B cell (primary cell): ENCODE measurements around the gene ADM2. TPM values are rescaled to one million over a fixed set of nuclear protein-coding genes. Genes with fewer than 3 reads are reported as not detected.

Source experiments
- ATAC-seq: fragments of 200-7000 bp; cut with Tn5 transposase; one replicate; pipeline ENCODE4 v1.10.0; 2021; ENCODE audit warnings: low read depth, mild to moderate bottlenecking, moderate number of reproducible peaks, moderate library complexity
- CTCF ChIA-PET: fragments of 350-600 bp; sonication (Branson Sonifier 250); formaldehyde crosslinking; loops from one replicate; lab custom pipeline; 2021; ENCODE audit warnings: antibody characterized with exemption, inconsistent platforms; lab: Charles Lee
- POLR2A ChIA-PET: fragments of 350-600 bp; sonication (Branson Sonifier 250); formaldehyde crosslinking; loops from one replicate; lab custom pipeline; 2021; ENCODE audit warnings: antibody characterized with exemption; lab: Charles Lee
- DNase-seq: peaks from one replicate; pipeline ENCODE4 v3.0.0; 2013
- H2AFZ ChIP-seq: 2 replicates; pipeline ENCODE4 v1.6.1; 2012; ENCODE audit warnings: mild to moderate bottlenecking, low read depth, low read length; ENCODE audit not compliant: insufficient read depth, poor library complexity, severe bottlenecking
- H3K27ac ChIP-seq, 2 donors: 1 replicate in 1 of 2; 2 replicates in 1 of 2; pipeline ENCODE4 v1.5.1; 2012 to 2013; ENCODE audit warnings: low read length in 2 of 2, mild to moderate bottlenecking in 2 of 2, moderate library complexity in 1 of 2
- H3K27me3 ChIP-seq, 4 experiments: fragments of 200-600 bp in 1 of 4; sonication (generic) in 1 of 4; replicated peaks in 1 of 4; 1 replicate in 2 of 4; 2 replicates in 2 of 4; pipeline versions ENCODE4 v1.6.1 to v1.7.0; 2013 to 2016; ENCODE audit warnings: low read length in 3 of 4, mild to moderate bottlenecking in 2 of 4, mixed read lengths in 1 of 4, moderate library complexity in 1 of 4; ENCODE audit not compliant: insufficient read depth in 4 of 4, control insufficient read depth in 3 of 4; ENCODE audit errors: control extremely low read depth in 1 of 4
- H3K36me3 ChIP-seq, 2 experiments: replicated peaks in 1 of 2; 1 replicate in 1 of 2; 2 replicates in 1 of 2; pipeline versions ENCODE4 v1.6.1 to v1.7.1; 2013; ENCODE audit warnings: low read length in 1 of 2; ENCODE audit not compliant: insufficient read depth in 2 of 2, control insufficient read depth in 1 of 2; ENCODE audit errors: control extremely low read depth in 1 of 2, extremely low read depth in 1 of 2
- H3K4me1 ChIP-seq, 2 donors: fragments of 200-600 bp in 1 of 2; sonication (generic) in 1 of 2; 1 replicate in 1 of 2; 2 replicates in 1 of 2; pipeline versions ENCODE4 v1.5.1 to v1.6.1; 2013 to 2017; ENCODE audit warnings: low read length in 2 of 2; ENCODE audit not compliant: control insufficient read depth in 2 of 2, insufficient read depth in 2 of 2
- H3K4me2 ChIP-seq: replicated peaks from 2 replicates; pipeline ENCODE3; 2012; ENCODE audit warnings: mild to moderate bottlenecking, low read depth, low read length; ENCODE audit not compliant: poor library complexity, severe bottlenecking
- H3K4me3 ChIP-seq, 5 experiments: fragments of 200-600 bp in 1 of 5; sonication (generic) in 1 of 5; 1 replicate in 3 of 5; 2 replicates in 2 of 5; pipeline versions ENCODE4 v1.5.1 to v1.7.0; 2011 to 2016; ENCODE audit warnings: low read length in 4 of 5, mild to moderate bottlenecking in 4 of 5, low read depth in 2 of 5, control low read depth in 1 of 5, moderate library complexity in 1 of 5; ENCODE audit not compliant: insufficient read depth in 1 of 5; ENCODE audit errors: control extremely low read depth in 1 of 5, extremely low read depth in 1 of 5
- H3K79me2 ChIP-seq: fragments of 200-600 bp; sonication (generic); one replicate; pipeline ENCODE4 v1.6.0; 2016; ENCODE audit warnings: low read length; ENCODE audit not compliant: control insufficient read depth, insufficient read depth
- H3K9ac ChIP-seq: fragments of 200-600 bp; sonication (generic); 2 replicates; pipeline ENCODE4 v1.6.1; 2017; ENCODE audit warnings: mild to moderate bottlenecking, low read length, moderate library complexity
- H3K9me3 ChIP-seq, 3 donors: one replicate each; pipeline versions ENCODE4 v1.6.1 to v1.7.1; 2013; ENCODE audit warnings: low read length in 2 of 3; ENCODE audit not compliant: control insufficient read depth in 2 of 3, insufficient read depth in 1 of 3; ENCODE audit errors: control extremely low read depth in 1 of 3
- H4K20me1 ChIP-seq: 2 replicates; pipeline ENCODE4 v1.6.0; 2012; ENCODE audit warnings: mild to moderate bottlenecking, low read length; ENCODE audit not compliant: insufficient read depth, control insufficient read depth, poor library complexity, severe bottlenecking
- H3K27ac Mint-ChIP-seq: one replicate; pipeline ENCODE4 v1.8.0; 2021; ENCODE audit warnings: mixed read lengths
- H3K27me3 Mint-ChIP-seq: one replicate; pipeline ENCODE4 v1.8.0; 2021; ENCODE audit warnings: mixed read lengths
- H3K4me1 Mint-ChIP-seq: one replicate; pipeline ENCODE4 v1.8.0; 2021; ENCODE audit warnings: mixed read lengths
- H3K4me3 Mint-ChIP-seq: one replicate; pipeline ENCODE4 v1.8.0; 2021; ENCODE audit warnings: mixed read lengths
- H3K9me3 Mint-ChIP-seq: one replicate; pipeline ENCODE4 v1.8.0; 2022; ENCODE audit warnings: mixed read lengths; ENCODE audit not compliant: insufficient read depth
- CTCF ChIP-seq: fragments of 200-600 bp; IDR thresholded peaks from one replicate; pipeline ENCODE4 v1.8.0; 2022; ENCODE audit warnings: antibody characterized with exemption, mild to moderate bottlenecking
- EZH2 ChIP-seq: IDR thresholded peaks from 2 replicates; pipeline ENCODE4 v1.6.1; 2012; ENCODE audit warnings: borderline replicate concordance, low read depth, mild to moderate bottlenecking, moderate library complexity, low read length; ENCODE audit not compliant: insufficient read depth, poor library complexity, severe bottlenecking
- WGBS: methylation state at CpG from one replicate; pipeline ENCODE4 v1.1.5; 2013; ENCODE audit warnings: missing lambda C conversion rate; ENCODE audit not compliant: insufficient coverage; 5-methylcytosine and 5-hydroxymethylcytosine counted together
- intact Hi-C: fragments of 100-400 bp; cut with micrococcal nuclease; formaldehyde crosslinking; loops from one replicate; pipeline ENCODE4 v1.10.0; 2022
- polyA plus RNA-seq: library from polyadenylated mRNA; depleted of rRNA; stranded (reverse); fragments of >200 nt; gene quantifications from 2 replicates; pipeline ENCODE4 v1.2.3, GENCODE V29; 2012
- total RNA-seq, 2 donors: library from RNA; stranded (reverse); fragments of 120-200 nt in 1 of 2; gene quantifications; 1 replicate in 1 of 2; 2 replicates in 1 of 2; pipeline versions ENCODE4 v1.2.3 to v1.2.4, GENCODE V29; 2013 to 2022

The ADM2 gene
- total and polyA plus RNA-seq, 2 donors (not counting 1 experiment from before 2014, with no cell fraction given) = 0.67 to 3.7 TPM

- Histone ChIP-seq H3K79me2 (peaks cover 3% of the 10 kb centered on the region), H3K36me3 (no peaks in the 10 kb centered on the region), H2AFZ (no peak overlapping the region), H4K20me1 (no peaks in the 10 kb centered on the region), H3K4me3 (no peak overlapping the region), H3K9ac (no peak overlapping the region), H3K4me1 (peaks cover 12 to 15% of the 10 kb centered on the region in 2 donors), H3K27ac (no peak overlapping the region), H3K27me3 (peaks cover 0 to under 1% (median 0%) of the 10 kb centered on the region in 4 experiments), H3K9me3 (no peaks in the 10 kb centered on the region), H3K4me2 (no peak overlapping the region)
- no peak for ATAC-seq
- TF ChIP-seq EZH2 (no peak), CTCF (no peak)
- intact Hi-C loops = no loop called here
- Mint-ChIP-seq H3K27me3 (no peaks in the 10 kb centered on the region), H3K4me3 (no peak overlapping the region), H3K27ac (no peak overlapping the region), H3K4me1 (peaks cover 22% of the 10 kb centered on the region), H3K9me3 (no peaks in the 10 kb centered on the region)
- ChIA-PET POLR2A (no interaction called here), CTCF (no interaction called here)
- no peak for DNase-seq
- 97% methylated on average over 16 of the region's 19 CpGs for WGBS
Measured at GRCh38 chr22:50488886-50489285, 7.5 kb downstream of the ADM2 start.

GRCh38 chr22:50489363-50490243, 8.3 kb downstream of the ADM2 start:
- ATAC-seq (no peak), DNase-seq (peak; percentile 1)
- Histone ChIP-seq H2AFZ (no peak overlapping the region), H3K27me3 (no peaks in the 10 kb centered on the region), H3K79me2 (no peaks in the 10 kb centered on the region), H3K36me3 (no peaks in the 10 kb centered on the region), H3K4me2 (no peak overlapping the region), H3K27ac (no peak overlapping the region), H3K4me3 (no peak overlapping the region), H3K9me3 (no peaks in the 10 kb centered on the region), H4K20me1 (no peaks in the 10 kb centered on the region), H3K9ac (no peak overlapping the region), H3K4me1 (peaks cover 7 to 8% of the 10 kb centered on the region in 2 donors)
- H3K27ac Mint-ChIP-seq = no peak overlapping the region
- POLR2A ChIA-PET = no interaction called here
- no peak overlapping the region for H3K4me3 Mint-ChIP-seq
- intact Hi-C loops = no loop called here
- peaks cover 17% of the 10 kb centered on the region for H3K4me1 Mint-ChIP-seq
- no peaks in the 10 kb centered on the region for H3K27me3 Mint-ChIP-seq
- TF ChIP-seq CTCF (no peak), EZH2 (no peak)
- WGBS = 93% methylated on average over 27 of the region's 31 CpGs
- no peaks in the 10 kb centered on the region for H3K9me3 Mint-ChIP-seq
- CTCF ChIA-PET = no interaction called here
